ENCODE results near the gene MAP4K4.

Gene MAP4K4

GRCh38 chr2:101860157-101860556 lies 162.7 kb downstream of the MAP4K4 start:
- in situ Hi-C loops (cut with MboI; ENCODE audit: low sequenced_read_pairs): no loop called here

GRCh38 chr2:101860782-101861181 lies 163.3 kb downstream of the MAP4K4 start:
- in situ Hi-C loops (cut with MboI; ENCODE audit: low sequenced_read_pairs): no loop called here

- in situ Hi-C loops (cut with MboI; ENCODE audit: low sequenced_read_pairs): no loop called here
Observed at GRCh38 chr2:101861382-101861781, 163.9 kb downstream of the MAP4K4 start.

GRCh38 chr2:101863534-101863933 lies 166.0 kb downstream of the MAP4K4 start:
- in situ Hi-C loops (cut with MboI; ENCODE audit: low sequenced_read_pairs): no loop called here

- in situ Hi-C loops (cut with MboI; ENCODE audit: low sequenced_read_pairs): no loop called here
Observed at GRCh38 chr2:101864426-101864825, 166.9 kb downstream of the MAP4K4 start.

- in situ Hi-C loops (cut with MboI; ENCODE audit: low sequenced_read_pairs): no loop called here
Observed at GRCh38 chr2:101868525-101868924, 171.0 kb downstream of the MAP4K4 start.

- in situ Hi-C loops (cut with MboI; ENCODE audit: low sequenced_read_pairs): no loop called here
Observed at GRCh38 chr2:101869527-101869926, 172.0 kb downstream of the MAP4K4 start.

- in situ Hi-C loops (cut with MboI; ENCODE audit: low sequenced_read_pairs): no loop called here
Observed at GRCh38 chr2:101870444-101870843, 172.9 kb downstream of the MAP4K4 start.

GRCh38 chr2:101871480-101871879 lies 174.0 kb downstream of the MAP4K4 start:
- in situ Hi-C loops (cut with MboI; ENCODE audit: low sequenced_read_pairs): no loop called here

GRCh38 chr2:101872480-101872879 lies 175.0 kb downstream of the MAP4K4 start:
- in situ Hi-C loops (cut with MboI; ENCODE audit: low sequenced_read_pairs): no loop called here

GRCh38 chr2:101873543-101873942 lies 176.0 kb downstream of the MAP4K4 start:
- in situ Hi-C loops (cut with MboI; ENCODE audit: low sequenced_read_pairs): no loop called here

- in situ Hi-C loops (cut with MboI; ENCODE audit: low sequenced_read_pairs): no loop called here
Observed at GRCh38 chr2:101874069-101874468, 176.6 kb downstream of the MAP4K4 start.

- in situ Hi-C loops (cut with MboI; ENCODE audit: low sequenced_read_pairs): loop anchor here (25.0 kb wide), 1 partner anchor 558 kb away; no protein-coding TSS in a partner anchor
Observed at GRCh38 chr2:101879466-101879865, 182.0 kb downstream of the MAP4K4 start.

GRCh38 chr2:101881131-101881530 lies 183.6 kb downstream of the MAP4K4 start:
- in situ Hi-C loops (cut with MboI; ENCODE audit: low sequenced_read_pairs): loop anchor here (25.0 kb wide), 1 partner anchor 556 kb away; no protein-coding TSS in a partner anchor

GRCh38 chr2:101882769-101883307 lies 185.3 kb downstream of the MAP4K4 start:
- in situ Hi-C loops (cut with MboI; ENCODE audit: low sequenced_read_pairs): loop anchor here (25.0 kb wide), 1 partner anchor 554 kb away; no protein-coding TSS in a partner anchor

GRCh38 chr2:101883860-101884259 lies 186.4 kb downstream of the MAP4K4 start:
- in situ Hi-C loops (cut with MboI; ENCODE audit: low sequenced_read_pairs): loop anchor here (25.0 kb wide), 1 partner anchor 553 kb away; no protein-coding TSS in a partner anchor

- in situ Hi-C loops (cut with MboI; ENCODE audit: low sequenced_read_pairs): loop anchor here (25.0 kb wide), 1 partner anchor 553 kb away; no protein-coding TSS in a partner anchor
Observed at GRCh38 chr2:101884423-101884822, 186.9 kb downstream of the MAP4K4 start.

- in situ Hi-C loops (cut with MboI; ENCODE audit: low sequenced_read_pairs): loop anchor here (25.0 kb wide), 1 partner anchor 550 kb away; no protein-coding TSS in a partner anchor
Observed at GRCh38 chr2:101887328-101887727, 189.8 kb downstream of the MAP4K4 start.

GRCh38 chr2:101889460-101890098 lies 192.1 kb downstream of the MAP4K4 start:
- in situ Hi-C loops (cut with MboI; ENCODE audit: low sequenced_read_pairs): loop anchor here (10.0 to 25.0 kb wide), 2 partner anchors 95 to 548 kb away; no protein-coding TSS in a partner anchor

- in situ Hi-C loops (cut with MboI; ENCODE audit: low sequenced_read_pairs): loop anchor here (10.0 to 25.0 kb wide), 2 partner anchors 92 to 545 kb away; no protein-coding TSS in a partner anchor
Observed at GRCh38 chr2:101892377-101892776, 194.9 kb downstream of the MAP4K4 start.

- in situ Hi-C loops (cut with MboI; ENCODE audit: low sequenced_read_pairs): loop anchor here (10.0 to 25.0 kb wide), 2 partner anchors 91 to 543 kb away; no protein-coding TSS in a partner anchor
Observed at GRCh38 chr2:101893681-101894381, 196.3 kb downstream of the MAP4K4 start.

Data from HL-60/S4 treated with phorbol 12-myristate 13-acetate at 8.2 ng/mL for 4 days and 3 days (cell line).